ENCODE measurements around the gene TMEM245.
A peak's percentile ranks its signal among the peaks of the same experiment; 100 is the strongest.

TMEM245 gene

DNA sequence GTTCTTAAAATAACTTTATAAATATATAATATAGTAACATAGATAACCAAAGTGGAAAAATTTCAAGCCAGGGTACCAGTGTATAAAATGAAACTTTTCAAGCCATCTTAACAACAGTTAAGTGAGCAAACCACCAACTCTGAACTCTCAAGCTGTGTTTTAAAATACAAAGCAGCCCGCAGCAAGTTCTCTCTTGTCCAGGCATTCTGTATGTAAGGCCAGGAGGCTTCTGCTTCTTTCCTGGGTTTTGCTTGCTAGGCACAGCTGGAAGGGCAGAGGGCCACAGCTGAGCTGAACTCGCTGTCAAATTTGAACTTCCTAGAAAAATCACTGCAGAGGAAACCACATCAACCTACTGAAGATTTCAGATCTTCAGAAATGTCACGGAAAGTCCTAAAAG lies 99.6 kb downstream of the TMEM245 start:
- Mint-ChIP-seq H3K4me3 (no peak overlapping the region), H3K36me3 (peaks cover 6% of the 10 kb centered on the region), H3K27me3 (no peaks in the 10 kb centered on the region), H3K27ac (no peak overlapping the region), H3K4me1 (ENCODE audit: low read depth) (no peaks in the 10 kb centered on the region), H3K9me3 (ENCODE audit: low read depth) (no peaks in the 10 kb centered on the region)

DNA sequence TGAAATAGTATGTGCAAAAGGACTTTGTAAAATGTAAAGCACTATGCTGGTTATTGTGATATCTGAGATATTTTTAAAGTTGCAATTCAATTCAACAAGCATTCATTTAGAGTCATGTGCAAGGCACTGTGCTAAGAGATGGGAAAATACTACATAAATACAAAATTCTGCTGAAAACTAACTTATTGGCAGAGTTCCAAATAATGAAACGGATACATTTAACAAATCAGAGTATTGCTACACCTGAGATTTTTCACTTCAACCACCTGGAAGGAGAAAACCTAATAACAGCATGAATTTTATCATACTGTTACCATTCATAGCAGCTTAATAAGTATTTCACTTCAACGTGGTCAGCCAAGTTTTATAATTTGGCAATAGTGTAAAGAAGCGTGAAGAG lies 100.3 kb downstream of the TMEM245 start:
- Mint-ChIP-seq H3K4me3 (no peak overlapping the region), H3K27me3 (no peaks in the 10 kb centered on the region), H3K36me3 (peaks cover 6% of the 10 kb centered on the region), H3K4me1 (ENCODE audit: low read depth) (no peaks in the 10 kb centered on the region), H3K27ac (no peak overlapping the region), H3K9me3 (ENCODE audit: low read depth) (no peaks in the 10 kb centered on the region)

DNA sequence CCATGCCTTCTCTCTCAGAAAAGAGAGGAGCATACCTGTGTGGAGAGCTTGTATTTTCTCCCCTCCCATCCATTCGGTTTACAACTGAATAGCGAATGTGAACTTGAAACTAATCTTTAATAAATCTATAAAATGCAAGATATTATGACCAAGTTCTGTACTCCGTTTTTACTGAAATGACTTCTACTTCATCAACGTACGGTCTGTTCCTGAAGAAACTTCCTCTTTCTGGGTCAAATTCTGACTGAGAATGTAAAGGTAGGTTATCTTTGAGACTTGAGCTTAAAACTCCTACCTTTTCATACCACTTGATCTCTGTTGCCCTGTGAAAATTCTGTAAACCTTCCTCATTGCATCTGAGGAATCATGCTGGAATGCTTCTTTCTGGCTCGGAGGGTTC lies 102.3 kb downstream of the TMEM245 start:
- Mint-ChIP-seq H3K9me3 (ENCODE audit: low read depth) (no peaks in the 10 kb centered on the region), H3K27me3 (no peaks in the 10 kb centered on the region), H3K36me3 (peaks cover 6% of the 10 kb centered on the region), H3K27ac (no peak overlapping the region), H3K4me3 (no peak overlapping the region), H3K4me1 (ENCODE audit: low read depth) (peaks cover 8% of the 10 kb centered on the region)

DNA sequence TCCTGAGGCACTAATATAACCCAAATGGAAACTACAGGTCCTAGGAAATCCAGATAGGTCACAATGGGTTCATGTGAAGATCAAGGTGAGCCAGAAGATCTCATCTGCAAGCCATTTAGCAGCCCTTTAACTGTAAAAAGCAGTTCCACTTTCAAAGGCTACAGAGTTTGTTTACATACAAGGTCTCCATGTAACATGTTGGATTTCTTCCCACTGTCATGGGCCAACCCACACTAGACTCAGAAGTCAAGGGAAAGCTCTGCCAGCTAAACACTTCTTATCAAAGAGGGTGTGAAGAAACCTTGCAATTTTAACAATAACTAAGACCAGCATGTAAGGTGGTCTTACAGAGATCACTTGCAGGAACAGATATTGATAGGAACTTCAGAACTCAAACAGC lies 102.7 kb downstream of the TMEM245 start:
- no peak overlapping the region for H3K4me3 Mint-ChIP-seq

DNA sequence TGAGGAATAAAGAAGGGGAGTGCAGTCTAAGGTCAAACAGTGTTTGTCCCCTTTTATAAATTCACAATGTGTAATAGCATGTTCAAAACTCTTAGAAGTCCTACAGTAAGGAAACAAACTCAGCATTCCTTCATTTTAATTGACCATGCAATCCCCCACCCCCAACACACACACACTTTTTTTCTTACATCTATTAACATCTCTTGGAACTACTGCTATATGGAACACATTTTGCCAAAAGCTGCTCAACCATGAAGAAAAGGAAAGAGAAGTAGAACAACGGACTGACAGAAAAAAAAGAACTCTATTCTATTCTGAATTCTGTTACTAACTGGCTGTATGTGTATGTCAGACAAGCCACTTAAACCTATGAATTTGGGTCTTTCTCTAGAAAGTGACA lies 103.6 kb downstream of the TMEM245 start:
- Mint-ChIP-seq H3K9me3 (ENCODE audit: low read depth) (no peaks in the 10 kb centered on the region), H3K27me3 (no peaks in the 10 kb centered on the region), H3K4me1 (ENCODE audit: low read depth) (peaks cover 21% of the 10 kb centered on the region), H3K36me3 (peaks cover 6% of the 10 kb centered on the region), H3K27ac (no peak overlapping the region), H3K4me3 (no peak overlapping the region)

More for the DNA sequence above, 102.7 kb downstream of the TMEM245 start:
- no peaks in the 10 kb centered on the region for H3K9me3 Mint-ChIP-seq (ENCODE audit: low read depth)
- H3K27ac Mint-ChIP-seq = no peak overlapping the region
- no peaks in the 10 kb centered on the region for H3K27me3 Mint-ChIP-seq
- H3K4me1 Mint-ChIP-seq (ENCODE audit: low read depth) = peaks cover 12% of the 10 kb centered on the region
- peaks cover 6% of the 10 kb centered on the region for H3K36me3 Mint-ChIP-seq

DNA sequence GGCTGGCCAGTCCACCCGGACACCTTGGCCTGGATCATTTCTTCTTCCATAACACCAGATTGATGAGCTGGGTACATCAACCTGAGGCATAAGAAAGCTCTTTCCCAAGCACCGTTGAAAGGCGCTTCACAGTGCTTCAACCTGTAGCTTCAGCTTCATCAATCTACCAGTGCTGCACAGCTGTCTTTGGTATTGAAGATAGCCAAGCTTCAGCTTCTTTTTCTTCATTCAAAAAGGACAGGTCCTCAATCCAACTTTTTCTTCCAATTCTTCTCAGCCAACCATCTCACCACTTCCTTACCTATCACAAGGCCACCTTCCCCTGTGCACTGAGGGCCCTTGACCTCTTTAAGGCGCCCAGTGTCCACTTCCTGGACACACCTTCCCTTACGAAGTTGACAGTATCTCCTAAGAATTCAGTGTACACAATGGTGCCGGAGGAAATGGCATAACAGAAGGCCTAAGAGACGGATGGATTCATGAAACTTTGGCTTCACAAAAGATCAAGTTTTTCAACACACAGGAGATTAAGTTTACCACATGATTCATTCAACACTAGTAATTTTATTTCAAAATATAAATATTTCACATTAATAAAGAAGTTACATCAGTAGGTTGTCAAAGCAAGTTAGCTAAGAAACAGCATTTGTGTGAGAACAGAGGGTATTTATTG lies 105.0 kb downstream of the TMEM245 start:
- H3K27ac Mint-ChIP-seq = no peak overlapping the region

DNA sequence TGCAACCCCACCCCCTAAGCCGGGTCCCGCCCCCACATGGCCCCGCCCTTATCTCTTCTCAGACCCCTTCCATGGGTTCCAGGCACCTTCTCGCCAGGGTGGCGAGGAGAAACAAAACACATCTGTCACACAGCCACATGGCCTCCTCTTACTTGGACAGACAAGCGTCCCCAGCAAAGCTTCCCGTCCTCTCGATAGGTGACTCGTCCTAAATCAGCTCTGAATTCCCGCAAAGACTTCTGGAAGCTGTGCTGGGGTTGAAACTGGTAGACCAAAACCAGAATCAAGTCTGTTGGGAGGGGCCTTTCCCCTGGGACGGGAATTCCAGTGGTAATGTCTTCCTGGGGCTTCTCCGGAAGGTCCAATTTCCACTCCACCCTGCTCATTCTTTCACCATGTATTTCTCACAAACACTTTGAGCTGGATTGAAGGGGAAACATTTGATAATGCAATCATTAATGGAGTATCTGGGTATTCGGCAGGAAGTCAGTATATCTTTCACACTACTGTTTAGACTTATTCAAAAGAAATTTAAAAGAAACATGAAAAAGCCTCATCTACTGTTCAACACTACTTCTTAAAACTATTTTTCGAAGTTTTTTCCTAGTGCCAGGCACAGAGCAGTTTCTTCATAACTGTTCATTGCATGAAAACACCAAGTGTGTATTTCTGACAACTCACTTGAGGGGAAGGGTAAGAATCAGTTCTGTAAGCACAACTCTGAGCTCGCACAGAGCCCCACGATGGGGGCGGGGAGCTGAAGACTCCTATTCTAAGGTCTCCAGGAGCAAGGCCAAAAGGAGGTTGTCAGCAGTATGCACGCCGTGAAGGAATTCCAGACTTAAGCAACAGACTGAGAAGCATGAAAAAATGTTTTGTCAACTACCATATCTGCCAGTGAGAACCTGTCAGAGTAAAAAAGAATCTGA lies 105.8 kb downstream of the TMEM245 start:
- peak overlapping the region; percentile 89 for H3K4me3 Mint-ChIP-seq
- peak overlapping the region; percentile 68 for H3K27ac Mint-ChIP-seq
- H3K4me1 Mint-ChIP-seq (ENCODE audit: low read depth) = peaks cover 31% of the 10 kb centered on the region
- H3K9me3 Mint-ChIP-seq (ENCODE audit: low read depth) = no peaks in the 10 kb centered on the region
- H3K27me3 Mint-ChIP-seq = peaks cover 4% of the 10 kb centered on the region
- peaks cover under 1% of the 10 kb centered on the region for H3K36me3 Mint-ChIP-seq

More for the DNA sequence above, 105.0 kb downstream of the TMEM245 start:
- Mint-ChIP-seq H3K4me3 (peak overlapping the region; percentile 89), H3K36me3 (peaks cover 6% of the 10 kb centered on the region), H3K27me3 (no peaks in the 10 kb centered on the region), H3K4me1 (ENCODE audit: low read depth) (peaks cover 31% of the 10 kb centered on the region), H3K9me3 (ENCODE audit: low read depth) (no peaks in the 10 kb centered on the region)

DNA sequence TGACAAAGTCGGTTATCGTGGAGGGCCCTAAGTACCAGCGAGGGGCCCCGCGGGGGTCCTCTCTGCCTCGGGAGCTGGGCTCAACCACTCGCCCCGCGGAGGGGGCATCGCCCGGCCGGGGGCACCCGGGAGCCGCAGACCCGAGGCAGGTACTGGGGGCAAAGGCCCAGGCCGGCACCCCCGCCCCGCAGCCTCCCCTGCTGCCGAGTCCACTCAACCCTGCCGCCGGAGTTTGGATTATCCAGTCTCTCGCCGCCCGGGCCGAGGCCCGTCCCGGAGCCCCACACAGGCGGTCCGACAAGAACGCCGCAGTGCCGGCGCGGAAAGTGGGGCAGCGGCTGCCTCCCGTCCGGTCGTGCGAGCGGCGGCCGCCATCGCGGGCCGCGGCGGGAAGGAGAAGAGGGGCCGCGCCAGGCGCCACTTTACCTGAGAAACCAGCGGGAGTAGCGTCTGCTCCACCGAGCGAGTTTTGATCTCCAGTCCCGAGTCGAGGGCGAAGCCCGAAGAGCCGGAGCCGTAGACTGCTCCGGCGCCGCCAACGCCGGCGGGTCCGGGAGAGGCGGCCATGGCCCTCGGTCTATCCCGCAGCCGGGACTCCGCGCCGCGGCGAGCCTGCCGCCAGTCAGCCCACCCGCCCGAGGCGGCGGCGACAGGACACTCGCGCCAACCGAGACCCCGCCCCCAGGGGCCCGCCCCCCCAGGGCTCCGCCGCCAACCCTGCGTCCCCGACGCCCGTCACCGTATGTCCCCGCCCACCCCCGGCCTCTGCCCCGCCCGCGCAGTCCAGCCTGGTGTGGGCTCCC lies 106.7 kb downstream of the TMEM245 start, which contains the start of gene CTNNAL1:
Gene CTNNAL1, minus strand, starts transcription at position 624 of the 803 bp plus-strand sequence. Its CDS starts 57 bp downstream, at position 567.
- Mint-ChIP-seq H3K4me3 (peak within 1 kb of the TSS; percentile 97), H3K36me3 (no peaks in the 10 kb centered on the region), H3K27me3 (peaks cover 4% of the 10 kb centered on the region), H3K27ac (peak within 1 kb of the TSS; percentile 93), H3K4me1 (ENCODE audit: low read depth) (peaks cover 31% of the 10 kb centered on the region), H3K9me3 (ENCODE audit: low read depth) (no peaks in the 10 kb centered on the region)

DNA sequence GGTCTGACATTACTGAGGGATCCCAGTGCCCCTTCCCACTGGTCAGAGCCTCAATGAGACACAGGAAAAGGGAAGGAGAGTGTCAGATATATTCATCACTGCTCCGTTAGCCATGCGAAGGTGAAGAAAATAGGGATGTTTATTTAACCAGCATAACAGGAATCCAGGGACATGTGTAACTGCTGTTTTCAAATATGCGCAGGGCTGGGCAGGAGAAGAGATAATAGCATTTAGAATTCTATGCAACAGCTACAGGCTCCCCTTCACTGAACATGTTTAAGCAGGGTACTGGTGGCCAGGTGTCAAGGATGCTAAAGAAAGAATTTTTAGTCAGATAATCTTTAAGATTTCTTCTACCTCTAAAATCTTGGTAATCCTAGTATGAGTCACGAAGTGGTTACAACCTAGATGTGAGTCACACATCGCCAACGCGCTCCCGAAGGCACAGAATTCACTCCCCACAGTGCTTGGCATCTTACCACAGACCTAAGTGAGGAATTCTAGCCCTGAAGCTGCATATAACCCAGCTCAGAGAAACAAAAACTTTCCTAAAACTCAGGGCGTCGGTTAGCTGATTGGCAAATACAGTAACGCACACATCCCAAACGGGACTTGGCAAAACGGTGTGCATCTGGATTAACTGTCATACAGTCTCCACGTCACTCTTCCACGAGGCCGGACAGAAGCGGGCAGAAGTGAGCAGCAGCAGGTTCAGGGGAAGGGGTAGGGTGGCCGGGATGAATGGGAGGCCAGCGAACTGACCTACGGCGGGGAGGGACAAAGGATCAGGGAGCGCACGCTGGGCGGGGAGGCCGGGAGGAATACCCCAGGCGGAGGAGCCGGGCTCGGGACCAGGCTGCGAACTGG lies 107.5 kb downstream of the TMEM245 start:
- H3K9me3 Mint-ChIP-seq (ENCODE audit: low read depth) = no peaks in the 10 kb centered on the region
- peak overlapping the region; percentile 93 for H3K27ac Mint-ChIP-seq
- H3K4me3 Mint-ChIP-seq = peak overlapping the region; percentile 97
- H3K4me1 Mint-ChIP-seq (ENCODE audit: low read depth) = peaks cover 31% of the 10 kb centered on the region
- peaks cover 7% of the 10 kb centered on the region for H3K27me3 Mint-ChIP-seq
- H3K36me3 Mint-ChIP-seq = no peaks in the 10 kb centered on the region

DNA sequence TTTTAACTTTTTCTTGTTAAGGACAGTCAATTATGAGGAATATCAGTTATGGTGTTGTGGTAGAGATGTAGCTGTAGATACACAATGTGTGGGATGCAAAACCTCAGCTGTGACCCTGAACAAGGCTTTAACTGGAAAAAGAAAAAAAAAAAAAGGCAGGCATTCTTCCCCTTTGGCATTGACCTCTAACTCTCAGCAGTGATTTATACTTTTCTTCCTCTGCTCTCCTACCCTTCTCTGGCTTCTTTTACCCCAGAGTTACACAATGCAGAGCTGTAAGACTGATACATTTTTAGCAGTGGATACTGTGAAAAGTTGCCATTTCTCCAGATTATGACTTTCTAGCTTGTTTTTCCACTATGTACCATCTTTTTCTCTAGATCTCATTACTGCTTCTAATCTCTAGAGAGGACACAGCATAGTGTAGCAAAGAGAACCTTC lies 108.5 kb downstream of the TMEM245 start:
- Mint-ChIP-seq H3K36me3 (no peaks in the 10 kb centered on the region), H3K4me1 (ENCODE audit: low read depth) (peaks cover 31% of the 10 kb centered on the region), H3K27ac (no peak overlapping the region), H3K27me3 (peaks cover 7% of the 10 kb centered on the region), H3K4me3 (peak overlapping the region; percentile 97), H3K9me3 (ENCODE audit: low read depth) (no peaks in the 10 kb centered on the region)

DNA sequence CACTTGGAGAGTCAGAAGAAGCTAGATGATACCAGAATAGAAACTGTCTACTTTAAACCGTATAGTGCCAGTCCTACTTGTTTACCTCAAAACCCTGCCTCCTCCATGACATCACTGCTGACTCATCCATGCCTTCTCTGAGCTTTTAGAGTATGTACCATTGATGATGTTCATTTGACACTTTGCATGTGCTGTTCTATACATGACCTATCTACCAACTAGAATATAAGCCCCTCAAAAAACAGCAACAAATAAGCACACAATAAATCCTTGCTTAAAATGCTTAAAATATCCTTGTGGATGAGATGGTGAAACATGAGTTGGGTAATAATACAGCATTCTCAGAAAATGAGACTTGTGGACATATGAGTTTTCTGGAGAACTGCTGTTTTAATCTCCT lies 109.0 kb downstream of the TMEM245 start:
- H3K27me3 Mint-ChIP-seq = peaks cover 7% of the 10 kb centered on the region
- H3K27ac Mint-ChIP-seq = peak overlapping the region; percentile 25
- no peaks in the 10 kb centered on the region for H3K9me3 Mint-ChIP-seq (ENCODE audit: low read depth)
- peaks cover 31% of the 10 kb centered on the region for H3K4me1 Mint-ChIP-seq (ENCODE audit: low read depth)
- H3K36me3 Mint-ChIP-seq = no peaks in the 10 kb centered on the region
- peak overlapping the region; percentile 39 for H3K4me3 Mint-ChIP-seq

DNA sequence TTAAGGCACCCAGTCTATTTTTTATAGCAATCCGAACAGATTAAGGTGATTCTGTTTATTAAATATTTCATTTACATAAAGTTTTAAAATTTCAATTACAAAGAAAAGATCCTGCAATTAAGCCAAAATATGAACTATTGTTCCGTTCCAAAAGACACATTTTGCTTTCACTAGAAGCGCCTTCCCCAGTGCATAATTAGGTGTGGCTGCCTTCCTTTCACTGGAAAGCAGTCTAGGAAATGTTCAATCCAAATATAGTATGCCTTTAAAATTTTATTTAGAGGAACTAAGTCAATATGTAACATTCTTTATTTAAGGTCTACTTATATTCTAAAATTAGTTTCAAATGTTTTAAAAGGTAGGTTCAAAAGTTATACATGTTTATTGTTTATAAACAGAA lies 114.1 kb downstream of the TMEM245 start:
- H3K4me1 Mint-ChIP-seq (ENCODE audit: low read depth) = peaks cover 12% of the 10 kb centered on the region
- no peak overlapping the region for H3K27ac Mint-ChIP-seq
- H3K27me3 Mint-ChIP-seq = peaks cover 13% of the 10 kb centered on the region
- H3K4me3 Mint-ChIP-seq = no peak overlapping the region
- peaks cover 11% of the 10 kb centered on the region for H3K36me3 Mint-ChIP-seq
- H3K9me3 Mint-ChIP-seq (ENCODE audit: low read depth) = peaks cover 16% of the 10 kb centered on the region

DNA sequence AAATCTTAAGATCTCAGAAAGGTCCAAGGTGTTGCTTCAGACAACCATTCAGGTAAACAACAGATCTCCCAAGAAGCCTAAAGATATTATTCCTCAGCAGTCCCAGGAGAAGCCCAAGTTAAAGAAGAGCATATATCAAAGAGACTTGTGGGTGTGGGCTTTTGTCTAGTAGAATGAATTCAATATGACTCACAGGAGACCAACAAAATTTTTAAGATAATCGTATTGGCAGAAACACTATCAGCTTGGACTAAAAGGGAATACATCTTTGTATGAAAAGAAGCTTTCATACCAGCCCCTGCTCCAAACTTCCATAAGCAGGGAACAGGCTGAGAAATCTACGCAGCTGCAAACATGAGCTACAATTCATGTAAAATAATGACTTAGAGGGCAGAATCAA lies 116.6 kb downstream of the TMEM245 start:
- Mint-ChIP-seq H3K36me3 (peaks cover 11% of the 10 kb centered on the region), H3K27ac (no peak overlapping the region), H3K9me3 (ENCODE audit: low read depth) (peaks cover 16% of the 10 kb centered on the region), H3K27me3 (peaks cover 10% of the 10 kb centered on the region), H3K4me3 (no peak overlapping the region), H3K4me1 (ENCODE audit: low read depth) (peaks cover 10% of the 10 kb centered on the region)

DNA sequence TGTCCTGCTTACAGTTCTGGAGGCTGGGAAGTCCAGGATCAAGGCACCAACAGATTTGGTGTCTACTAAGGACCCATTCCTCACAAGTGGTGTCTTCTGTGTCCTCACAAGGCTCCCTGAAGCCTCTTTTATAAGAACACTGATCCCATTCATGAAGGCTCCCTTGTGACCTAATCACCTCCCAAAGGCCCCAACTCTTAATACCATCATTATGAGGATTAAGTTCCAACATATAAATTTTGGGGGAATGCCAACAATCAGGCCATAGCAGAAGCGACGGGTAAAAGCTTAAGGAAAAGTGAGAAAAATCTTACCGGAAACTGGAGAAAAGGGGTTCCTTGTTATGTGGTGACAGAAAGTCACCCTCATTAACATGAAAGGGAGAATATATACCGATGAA lies 117.6 kb downstream of the TMEM245 start:
- Mint-ChIP-seq H3K27ac (no peak overlapping the region), H3K9me3 (ENCODE audit: low read depth) (peaks cover 16% of the 10 kb centered on the region)

More for the DNA sequence above, 117.6 kb downstream of the TMEM245 start:
- H3K4me1 Mint-ChIP-seq (ENCODE audit: low read depth) = peaks cover 10% of the 10 kb centered on the region
- peaks cover 6% of the 10 kb centered on the region for H3K27me3 Mint-ChIP-seq
- peaks cover 11% of the 10 kb centered on the region for H3K36me3 Mint-ChIP-seq
- no peak overlapping the region for H3K4me3 Mint-ChIP-seq

Measured in activated naive CD8-positive, alpha-beta T cell (primary cell).